Naive B cell (primary cell): ENCODE results near the gene TRMT11. TPM values are rescaled to one million over a fixed set of nuclear protein-coding genes. Genes with fewer than 3 reads are reported as not detected.
A peak's percentile ranks its signal among the peaks of the same experiment; 100 is the strongest.

Source experiments
- ATAC-seq, 2 donors: fragments of 150-1000 bp; cut with Tn5 transposase; 2 replicates each; pipeline ENCODE4 v1.10.0; 2021; ENCODE audit warnings: low read depth in 2 of 2, mild to moderate bottlenecking in 2 of 2, moderate library complexity in 2 of 2
- DNase-seq: peaks from one replicate; pipeline ENCODE4 v3.0.0; 2022
- H3K27ac Mint-ChIP-seq, 6 donors: one replicate each; pipeline ENCODE4 v1.8.0; 2020 to 2022; ENCODE audit warnings: mild to moderate bottlenecking in 6 of 6, mixed read lengths in 6 of 6, moderate library complexity in 5 of 6, inconsistent platforms in 2 of 6
- H3K27me3 Mint-ChIP-seq, 3 donors: one replicate each; pipeline ENCODE4 v1.8.0; 2021 to 2022; ENCODE audit warnings: mixed read lengths in 3 of 3, mild to moderate bottlenecking in 1 of 3
- H3K36me3 Mint-ChIP-seq, 2 donors: one replicate each; pipeline ENCODE4 v1.8.0; 2020 to 2022; ENCODE audit warnings: mixed read lengths in 2 of 2, inconsistent platforms in 1 of 2, mild to moderate bottlenecking in 1 of 2
- H3K4me1 Mint-ChIP-seq, 3 donors: one replicate each; pipeline ENCODE4 v1.8.0; 2020 to 2022; ENCODE audit warnings: mixed read lengths in 3 of 3, inconsistent platforms in 1 of 3, mild to moderate bottlenecking in 1 of 3, moderate library complexity in 1 of 3
- H3K4me3 Mint-ChIP-seq, 8 donors: one replicate each; pipeline ENCODE4 v1.8.0; 2020 to 2022; ENCODE audit warnings: mild to moderate bottlenecking in 8 of 8, mixed read lengths in 8 of 8, moderate library complexity in 8 of 8, inconsistent platforms in 2 of 8
- H3K9me3 Mint-ChIP-seq, 7 donors: one replicate each; pipeline ENCODE4 v1.8.0; 2020 to 2022; ENCODE audit warnings: mixed read lengths in 7 of 7, mild to moderate bottlenecking in 5 of 7, inconsistent platforms in 2 of 7, moderate library complexity in 1 of 7
- polyA plus RNA-seq, 6 donors: library from polyadenylated mRNA; unstranded; fragments of 300-500 nt; fragmentation: Illumina TruSeq; gene quantifications; one replicate each; pipeline ENCODE4 v1.2.3, GENCODE V29; 2021; ENCODE audit warnings: low read depth in 6 of 6

Gene TRMT11
- polyA plus RNA-seq, 6 donors from 2014 or later: 5.7 to 10.5 (median 8.9) TPM; not detected in 1

GRCh38 chr6:126066053-126067048 lies 80.0 kb downstream of the TRMT11 start:
- H3K4me3 Mint-ChIP-seq: no peak overlapping the region
- ATAC-seq (no peak), DNase-seq (no peak)
- no peaks in the 10 kb centered on the region for H3K27me3 Mint-ChIP-seq
- H3K9me3 Mint-ChIP-seq: peaks cover 0 to 9% (median 0%) of the 10 kb centered on the region in 7 donors
- no peaks in the 10 kb centered on the region for H3K4me1 Mint-ChIP-seq
- H3K27ac Mint-ChIP-seq: no peak overlapping the region
- H3K36me3 Mint-ChIP-seq: peaks cover 5 to 18% of the 10 kb centered on the region in 2 donors

DNA sequence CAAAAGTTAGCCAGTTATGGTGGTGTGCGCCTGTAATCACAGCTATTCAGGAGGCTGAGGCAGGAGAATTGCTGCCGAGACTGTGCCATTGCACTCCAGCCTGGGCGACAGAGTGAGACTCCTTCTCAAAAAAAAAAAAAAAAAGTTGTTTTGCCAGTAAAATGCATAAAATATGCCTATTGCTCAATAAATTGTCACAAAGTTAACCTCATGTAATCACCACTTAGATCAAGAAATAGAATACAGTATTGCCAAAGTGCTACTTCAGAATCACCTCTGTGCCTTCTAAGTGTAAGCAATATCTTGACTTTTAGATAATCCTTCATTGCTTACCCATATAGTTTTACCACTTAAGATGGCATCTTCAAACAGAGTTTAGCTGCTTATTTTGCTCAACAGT lies 80.7 kb downstream of the TRMT11 start:
- Mint-ChIP-seq H3K4me3 (no peak overlapping the region), H3K27me3 (no peaks in the 10 kb centered on the region), H3K9me3 (peaks cover 0 to 9% (median 0%) of the 10 kb centered on the region in 7 donors), H3K4me1 (no peaks in the 10 kb centered on the region), H3K27ac (no peak overlapping the region), H3K36me3 (peaks cover 5 to 18% of the 10 kb centered on the region in 2 donors)
- DNase-seq (no peak), ATAC-seq (no peak)

GRCh38 chr6:126069449-126069848 lies 83.1 kb downstream of the TRMT11 start:
- no peak overlapping the region for H3K4me3 Mint-ChIP-seq
- H3K36me3 Mint-ChIP-seq: peaks cover 5 to 11% of the 10 kb centered on the region in 2 donors
- peaks cover 0 to 9% (median 0%) of the 10 kb centered on the region in 7 donors for H3K9me3 Mint-ChIP-seq
- no peak overlapping the region for H3K27ac Mint-ChIP-seq
- H3K27me3 Mint-ChIP-seq: no peaks in the 10 kb centered on the region
- no peaks in the 10 kb centered on the region for H3K4me1 Mint-ChIP-seq
- DNase-seq (no peak), ATAC-seq (no peak)

DNA sequence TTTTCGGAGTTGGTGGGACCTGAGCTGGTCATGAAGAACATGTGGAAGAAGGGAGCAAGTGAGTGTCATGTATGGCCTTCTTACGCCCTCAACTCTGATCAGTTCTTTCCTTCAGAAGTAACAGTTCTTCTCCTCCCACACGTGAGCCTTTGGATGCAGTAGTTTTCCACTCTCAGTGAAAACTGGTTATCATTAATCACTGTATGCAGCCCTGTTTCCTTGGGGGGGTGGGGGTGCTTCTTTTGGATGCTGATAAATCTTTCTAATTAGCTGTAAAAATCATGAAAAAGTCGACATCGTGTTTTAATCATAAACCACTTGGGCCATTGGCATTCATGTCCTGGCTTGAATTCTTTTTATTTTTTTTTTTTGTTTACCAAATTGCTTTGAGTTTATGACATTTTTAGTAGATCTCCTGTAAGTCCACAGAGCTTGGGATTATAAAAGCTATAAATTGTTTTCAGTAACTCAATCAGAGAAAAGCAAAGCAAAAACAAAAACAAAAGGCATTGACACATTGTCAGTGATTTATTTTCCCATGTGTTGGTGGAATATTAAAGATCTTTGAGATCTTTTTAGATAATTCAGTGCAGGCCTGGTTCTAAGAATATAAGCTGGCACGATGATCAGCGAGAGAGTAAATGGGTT lies 84.8 kb downstream of the TRMT11 start:
- H3K9me3 Mint-ChIP-seq: peaks cover 0 to 5% (median 0%) of the 10 kb centered on the region in 7 donors
- H3K4me3 Mint-ChIP-seq: no peak overlapping the region
- no peaks in the 10 kb centered on the region for H3K4me1 Mint-ChIP-seq
- peaks cover 5 to 11% of the 10 kb centered on the region in 2 donors for H3K36me3 Mint-ChIP-seq
- DNase-seq (no peak), ATAC-seq (no peak)
- H3K27ac Mint-ChIP-seq: no peak overlapping the region
- H3K27me3 Mint-ChIP-seq: no peaks in the 10 kb centered on the region

GRCh38 chr6:126072172-126072571 lies 85.8 kb downstream of the TRMT11 start:
- Mint-ChIP-seq H3K36me3 (peaks cover 5 to 11% of the 10 kb centered on the region in 2 donors), H3K9me3 (no peaks in the 10 kb centered on the region), H3K4me3 (no peak overlapping the region), H3K27me3 (no peaks in the 10 kb centered on the region), H3K4me1 (no peaks in the 10 kb centered on the region), H3K27ac (no peak overlapping the region)
- ATAC-seq (no peak), DNase-seq (no peak)

- Mint-ChIP-seq H3K4me1 (no peaks in the 10 kb centered on the region), H3K27me3 (no peaks in the 10 kb centered on the region), H3K9me3 (no peaks in the 10 kb centered on the region), H3K36me3 (peaks cover 5 to 11% of the 10 kb centered on the region in 2 donors), H3K4me3 (no peak overlapping the region), H3K27ac (no peak overlapping the region)
- ATAC-seq (no peak), DNase-seq (no peak)
Measured at GRCh38 chr6:126072834-126073233, 86.5 kb downstream of the TRMT11 start.

DNA sequence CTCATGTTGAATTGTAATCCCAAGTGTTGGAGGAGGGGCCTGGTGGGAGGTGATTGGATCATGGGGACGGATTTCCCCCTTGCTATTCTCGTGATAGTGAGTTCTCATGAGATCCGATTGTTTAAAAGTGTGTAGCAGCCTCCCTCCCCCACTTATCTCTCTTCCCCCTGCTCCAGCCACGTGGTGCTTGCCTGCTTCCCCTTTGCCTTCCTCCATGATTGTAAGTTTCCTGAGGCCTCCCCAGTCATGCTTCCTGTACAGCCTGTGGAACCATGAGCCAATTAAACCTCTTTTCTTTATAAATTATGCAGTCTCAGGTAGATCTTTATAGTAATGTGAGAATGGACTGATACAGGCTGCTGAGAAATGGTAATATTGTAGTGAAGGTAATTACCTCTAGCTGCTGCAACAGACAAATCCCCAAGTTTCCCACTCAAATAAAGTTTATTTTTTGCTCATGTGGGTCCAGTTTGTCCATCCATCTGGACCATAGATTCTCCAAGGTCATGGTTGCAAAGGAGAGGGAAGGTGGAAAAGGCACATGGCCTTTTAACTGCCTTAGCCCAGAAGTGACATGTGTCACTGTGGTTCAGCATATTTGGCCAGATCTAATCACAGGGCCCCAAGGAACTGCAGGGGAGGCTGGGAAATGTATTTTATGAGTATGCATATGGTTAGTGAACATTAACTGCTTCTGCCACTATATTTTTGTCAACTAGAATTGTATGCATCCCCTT lies 89.2 kb downstream of the TRMT11 start:
- no peaks in the 10 kb centered on the region for H3K4me1 Mint-ChIP-seq
- peak overlapping the region in 1 of 6 donors; percentile 69 for H3K27ac Mint-ChIP-seq
- H3K36me3 Mint-ChIP-seq: peaks cover 5 to 6% of the 10 kb centered on the region in 2 donors
- no peaks in the 10 kb centered on the region for H3K27me3 Mint-ChIP-seq
- no peaks in the 10 kb centered on the region for H3K9me3 Mint-ChIP-seq
- H3K4me3 Mint-ChIP-seq: no peak overlapping the region
- DNase-seq (no peak), ATAC-seq (no peak)

- no peaks in the 10 kb centered on the region for H3K27me3 Mint-ChIP-seq
- H3K36me3 Mint-ChIP-seq: peaks cover 0 to 5% of the 10 kb centered on the region in 2 donors
- H3K4me3 Mint-ChIP-seq: no peak overlapping the region
- no peaks in the 10 kb centered on the region for H3K4me1 Mint-ChIP-seq
- ATAC-seq (no peak), DNase-seq (no peak)
- H3K27ac Mint-ChIP-seq: no peak overlapping the region
- H3K9me3 Mint-ChIP-seq: no peaks in the 10 kb centered on the region
Measured at GRCh38 chr6:126076992-126077664, 90.8 kb downstream of the TRMT11 start.

DNA sequence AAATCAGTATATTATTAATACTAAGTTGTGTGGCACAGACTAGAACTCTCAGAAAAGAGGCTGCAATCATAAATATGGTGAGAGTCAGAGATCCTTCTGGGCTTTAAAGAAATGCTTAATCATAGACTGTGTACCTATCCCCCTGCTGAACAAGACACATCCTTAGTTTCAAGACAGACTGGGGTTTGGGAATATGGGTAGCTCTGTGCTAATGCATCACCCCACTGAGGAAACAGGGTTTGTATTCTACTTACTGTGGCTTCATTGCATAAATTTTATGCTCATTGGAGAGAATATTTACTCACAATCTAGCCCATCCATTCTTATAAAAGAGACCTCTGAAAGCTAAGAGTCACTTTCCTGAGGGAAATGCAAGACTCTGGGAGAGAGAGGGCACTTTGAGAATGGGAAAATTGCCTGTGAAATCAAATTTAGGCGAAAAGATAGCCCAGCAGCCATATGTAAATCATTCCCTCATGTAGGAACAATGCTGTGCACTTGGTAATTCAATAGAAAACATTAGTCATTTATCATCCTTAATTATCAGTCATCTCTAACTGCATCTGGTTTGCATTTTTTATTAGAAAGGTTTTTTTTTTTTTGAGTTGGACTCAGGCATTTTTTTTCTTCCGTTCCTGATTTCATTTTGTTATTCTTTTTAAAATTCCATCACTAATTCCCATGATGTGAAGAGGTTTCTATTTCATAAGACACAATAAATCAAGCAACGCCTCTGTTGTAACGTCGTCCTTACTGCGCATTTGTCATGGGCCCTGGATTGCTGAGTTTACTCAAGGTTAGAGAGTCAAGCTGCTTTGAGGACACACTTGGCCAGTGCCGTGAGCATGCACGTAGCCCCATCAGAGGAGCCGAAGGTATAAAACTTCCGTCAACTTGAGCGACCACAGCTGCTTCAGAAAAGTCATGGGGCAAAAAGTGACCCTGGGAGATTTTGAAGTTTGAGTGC lies 91.8 kb downstream of the TRMT11 start:
- Mint-ChIP-seq H3K36me3 (peaks cover 0 to 5% of the 10 kb centered on the region in 2 donors), H3K27me3 (no peaks in the 10 kb centered on the region), H3K9me3 (no peaks in the 10 kb centered on the region), H3K4me1 (no peaks in the 10 kb centered on the region), H3K4me3 (no peak overlapping the region), H3K27ac (no peak overlapping the region)
- ATAC-seq: no peak
- DNase-seq: no peak

DNA sequence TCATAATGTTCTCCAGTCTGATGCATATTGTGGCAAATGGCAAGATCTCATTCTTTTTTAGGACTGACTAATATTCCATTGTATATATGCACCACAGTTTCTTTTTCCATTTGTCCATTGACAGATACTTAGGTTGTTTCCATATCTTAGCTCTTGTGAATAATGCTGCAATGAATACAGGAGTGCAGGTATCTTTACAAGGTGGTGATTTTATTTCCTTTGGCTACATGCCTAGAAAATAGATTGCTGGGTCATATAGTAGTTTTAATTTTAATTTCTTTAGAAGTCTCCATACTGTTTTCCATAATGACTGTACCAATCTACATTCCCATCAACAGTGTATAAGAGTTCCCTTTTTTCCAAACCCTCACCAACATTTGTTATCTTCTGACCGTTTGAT lies 97.5 kb downstream of the TRMT11 start:
- Mint-ChIP-seq H3K27me3 (no peaks in the 10 kb centered on the region), H3K36me3 (peaks cover 0 to 7% of the 10 kb centered on the region in 2 donors)
- no peak for ATAC-seq

GRCh38 chr6:126086560-126086959 lies 100.2 kb downstream of the TRMT11 start:
- peak; percentile 74 to 80 for ATAC-seq
- peak overlapping the region in 1 of 8 donors; percentile 53 for H3K4me3 Mint-ChIP-seq
- no peak for DNase-seq
- peaks cover 0 to 10% of the 10 kb centered on the region in 2 donors for H3K36me3 Mint-ChIP-seq
- H3K27ac Mint-ChIP-seq: peak overlapping the region in 3 of 6 donors; percentile 0 to 33 (median 4)
- H3K4me1 Mint-ChIP-seq: peaks cover 6 to 14% (median 11%) of the 10 kb centered on the region in 3 donors
- H3K27me3 Mint-ChIP-seq: no peaks in the 10 kb centered on the region
- peaks cover 0 to 13% (median 0%) of the 10 kb centered on the region in 7 donors for H3K9me3 Mint-ChIP-seq

More for the DNA sequence above, 97.5 kb downstream of the TRMT11 start:
- DNase-seq: no peak
- H3K4me1 Mint-ChIP-seq: peaks cover 6 to 14% (median 11%) of the 10 kb centered on the region in 3 donors
- peaks cover 0 to 13% (median 0%) of the 10 kb centered on the region in 7 donors for H3K9me3 Mint-ChIP-seq
- H3K27ac Mint-ChIP-seq: no peak overlapping the region
- H3K4me3 Mint-ChIP-seq: no peak overlapping the region
